Hepatocyte (in vitro differentiated cells): ENCODE results near the gene FADS6.

Experiments used
- EZH2 ChIP-seq: fragments of 200-600 bp; sonication (generic); IDR thresholded peaks from 2 replicates; pipeline ENCODE4 v1.6.1; 2016; ENCODE audit warnings: antibody characterized with exemption, mild to moderate bottlenecking, borderline replicate concordance
- TF ChIP-seq, protein P1 (sequence below): fragments of 200-600 bp; sonication (generic); IDR thresholded peaks from 2 replicates; pipeline ENCODE4 v1.5.1; 2016; ENCODE audit warnings: antibody characterized with exemption, mild to moderate bottlenecking; ENCODE audit not compliant: poor library complexity

DNA sequence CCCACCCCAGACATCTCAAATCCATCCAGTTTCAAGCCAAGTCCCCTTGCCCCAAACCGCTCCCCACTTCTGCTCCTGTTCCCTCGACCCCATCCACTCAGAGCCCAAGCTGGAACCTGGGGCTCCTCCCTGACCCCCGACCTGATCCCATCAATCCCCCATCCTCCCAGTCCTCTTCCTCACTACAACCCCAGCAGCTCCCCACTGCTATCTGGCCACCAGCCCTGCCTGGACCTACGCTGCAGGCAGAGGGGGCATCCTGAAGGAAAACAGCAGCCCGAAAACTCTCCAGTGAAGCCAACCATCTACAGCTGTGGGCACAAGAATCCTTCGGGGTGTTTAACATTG, 24.6 kb downstream of the FADS6 start:
- TF ChIP-seq, protein P1, sequence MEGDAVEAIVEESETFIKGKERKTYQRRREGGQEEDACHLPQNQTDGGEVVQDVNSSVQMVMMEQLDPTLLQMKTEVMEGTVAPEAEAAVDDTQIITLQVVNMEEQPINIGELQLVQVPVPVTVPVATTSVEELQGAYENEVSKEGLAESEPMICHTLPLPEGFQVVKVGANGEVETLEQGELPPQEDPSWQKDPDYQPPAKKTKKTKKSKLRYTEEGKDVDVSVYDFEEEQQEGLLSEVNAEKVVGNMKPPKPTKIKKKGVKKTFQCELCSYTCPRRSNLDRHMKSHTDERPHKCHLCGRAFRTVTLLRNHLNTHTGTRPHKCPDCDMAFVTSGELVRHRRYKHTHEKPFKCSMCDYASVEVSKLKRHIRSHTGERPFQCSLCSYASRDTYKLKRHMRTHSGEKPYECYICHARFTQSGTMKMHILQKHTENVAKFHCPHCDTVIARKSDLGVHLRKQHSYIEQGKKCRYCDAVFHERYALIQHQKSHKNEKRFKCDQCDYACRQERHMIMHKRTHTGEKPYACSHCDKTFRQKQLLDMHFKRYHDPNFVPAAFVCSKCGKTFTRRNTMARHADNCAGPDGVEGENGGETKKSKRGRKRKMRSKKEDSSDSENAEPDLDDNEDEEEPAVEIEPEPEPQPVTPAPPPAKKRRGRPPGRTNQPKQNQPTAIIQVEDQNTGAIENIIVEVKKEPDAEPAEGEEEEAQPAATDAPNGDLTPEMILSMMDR = no peak
- TF ChIP-seq EZH2 = no peak
